Fibroblast of skin of scalp (primary cell): ENCODE data around the gene SIGLEC1.

Source experiments
- DNase-seq: peaks from one replicate; pipeline ENCODE4 v3.0.0-alpha.2; 2013

SIGLEC1 gene

DNA sequence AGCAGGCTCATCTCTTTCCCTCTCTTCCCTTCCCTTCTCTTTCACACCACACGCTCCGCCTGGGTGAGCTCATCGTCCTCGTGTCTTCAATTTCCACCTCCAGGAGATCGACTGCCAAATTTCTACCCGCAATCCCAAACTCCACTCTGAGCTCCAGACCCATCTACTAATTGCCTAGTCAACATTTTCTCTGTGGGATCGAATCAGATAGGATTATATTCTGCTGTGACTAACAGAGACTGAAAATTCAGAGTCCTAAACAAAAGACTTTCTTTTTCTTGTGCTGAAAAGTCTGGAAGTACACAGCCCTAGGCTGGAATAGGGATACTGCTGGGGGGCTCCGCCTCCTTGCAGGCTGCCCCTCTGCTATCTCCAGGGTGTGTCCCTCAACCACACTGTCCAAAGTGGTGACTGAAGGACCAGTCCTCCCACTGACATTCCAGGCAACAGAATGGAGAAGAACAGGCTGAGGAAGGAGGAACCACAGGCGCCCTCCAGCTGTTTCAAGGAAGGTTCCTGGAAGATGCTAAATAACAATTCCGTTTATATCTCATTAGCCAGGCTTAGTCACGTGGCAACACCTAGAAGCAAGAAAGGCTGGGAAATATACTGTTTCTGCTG is 15.1 kb upstream of the SIGLEC1 start:
- DNase-seq = peak; percentile 47

DNA sequence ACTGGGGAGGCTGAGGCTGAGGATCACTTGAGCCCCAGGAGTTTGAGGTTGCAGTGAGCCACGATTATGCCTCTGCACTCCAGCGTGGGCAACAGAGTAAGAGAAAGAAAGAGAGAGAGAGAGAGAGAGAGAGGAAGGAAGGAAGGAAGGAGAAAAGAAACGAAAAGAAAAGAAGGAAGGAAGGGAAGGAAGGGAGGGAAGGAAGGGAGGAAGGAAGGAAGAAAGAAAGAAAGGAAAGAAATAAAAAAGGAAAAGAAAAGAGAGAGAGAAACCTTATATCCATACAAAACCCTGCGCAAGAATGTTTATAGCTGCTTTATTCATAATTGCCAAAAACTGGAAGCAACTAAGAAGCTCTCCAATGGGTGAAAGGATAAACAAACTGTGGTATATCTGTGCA is 12.0 kb upstream of the SIGLEC1 start:
- no peak for DNase-seq

DNA sequence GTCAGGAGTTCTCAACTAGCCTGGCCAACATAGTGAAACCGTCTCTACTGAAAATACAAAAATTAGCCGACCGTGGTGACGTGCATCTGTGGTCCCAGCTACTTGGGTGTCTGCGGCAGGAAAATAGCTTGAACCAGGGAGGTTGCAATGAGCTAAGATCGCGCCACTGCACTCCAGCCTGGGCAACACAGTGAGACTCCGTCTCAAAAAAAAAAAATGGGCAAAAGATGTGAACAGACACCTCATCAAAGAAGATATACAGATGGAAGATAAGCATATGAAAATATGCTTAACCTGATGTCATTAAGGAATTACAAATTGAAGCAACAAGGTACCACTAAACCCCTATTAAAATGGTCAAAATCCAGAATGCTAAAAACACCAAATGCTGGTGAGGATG is 10.9 kb upstream of the SIGLEC1 start:
- DNase-seq = no peak

DNA sequence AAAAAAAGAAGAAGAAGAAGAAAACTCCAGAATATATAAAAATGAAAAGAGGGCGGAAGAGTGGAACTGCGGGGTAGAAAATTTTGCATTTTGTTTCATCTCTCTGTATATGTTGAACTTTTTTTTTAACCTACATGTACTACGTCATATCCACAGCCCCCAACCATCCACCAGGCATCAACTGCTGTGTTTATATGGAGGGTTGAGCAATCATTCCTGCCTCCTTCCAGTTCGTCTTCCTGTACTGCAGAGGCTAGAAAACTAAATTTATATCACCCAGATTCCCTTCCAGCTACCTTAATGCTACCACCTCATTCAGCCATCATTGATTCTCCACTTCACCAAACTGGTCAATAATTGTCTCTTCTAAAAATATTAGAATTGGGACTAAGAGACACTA is 9.5 kb upstream of the SIGLEC1 start:
- DNase-seq = no peak

DNA sequence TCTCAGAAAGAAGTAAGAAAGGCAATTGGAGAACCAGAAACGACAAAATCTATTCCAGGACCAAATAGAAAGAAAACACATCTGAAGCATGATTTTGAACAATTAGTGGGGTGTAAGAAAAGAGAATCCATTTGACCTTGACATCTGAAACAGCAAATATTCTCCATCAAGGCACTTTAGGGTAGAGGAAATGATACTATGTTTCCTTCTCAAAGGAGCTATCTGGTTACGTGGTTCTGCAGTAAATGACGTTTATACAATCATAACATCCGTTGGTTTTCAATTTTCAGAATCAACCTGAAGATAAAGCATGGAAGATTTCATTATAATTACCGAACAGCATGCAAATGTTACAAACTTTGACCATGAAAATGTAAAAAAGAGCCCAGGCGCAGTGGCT is 8.2 kb upstream of the SIGLEC1 start:
- no peak for DNase-seq

DNA sequence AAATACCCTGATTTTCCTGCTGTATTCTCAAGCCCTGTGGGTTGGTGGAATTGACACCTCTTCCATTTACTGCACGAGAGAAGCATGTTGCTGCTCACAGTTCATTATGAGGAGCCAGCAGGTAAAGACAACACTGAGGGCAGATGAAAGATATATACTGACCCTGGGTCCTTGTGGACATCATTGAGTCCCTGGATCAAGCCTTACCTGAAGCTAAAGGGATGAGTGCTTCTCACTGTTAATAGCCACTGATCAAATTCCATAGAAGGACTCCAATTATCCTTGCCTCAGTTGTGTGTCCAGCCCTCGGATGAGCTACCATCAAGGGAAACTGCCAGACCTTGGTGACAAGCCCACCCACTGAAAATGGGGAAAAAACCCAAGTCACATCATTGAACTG is 7.7 kb upstream of the SIGLEC1 start:
- no peak for DNase-seq

DNA sequence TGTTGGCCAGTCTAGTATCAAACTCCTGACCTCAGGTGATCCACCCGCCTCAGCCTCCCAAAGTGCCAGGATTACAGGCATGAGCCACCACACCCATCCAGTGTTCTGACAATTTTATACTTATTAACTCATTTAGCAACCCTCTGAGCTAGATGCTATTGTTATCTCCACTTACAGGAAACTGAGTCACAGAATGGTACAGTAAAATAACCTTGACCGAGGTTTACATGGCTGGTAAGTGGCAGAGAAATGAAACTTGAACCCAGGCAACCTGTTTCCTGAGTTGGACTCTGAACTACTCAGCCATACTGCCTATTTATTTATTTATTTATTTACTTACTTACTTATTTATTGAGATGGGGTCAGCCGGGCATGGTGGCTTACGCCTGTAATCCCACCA is 6.6 kb upstream of the SIGLEC1 start:
- no peak for DNase-seq

DNA sequence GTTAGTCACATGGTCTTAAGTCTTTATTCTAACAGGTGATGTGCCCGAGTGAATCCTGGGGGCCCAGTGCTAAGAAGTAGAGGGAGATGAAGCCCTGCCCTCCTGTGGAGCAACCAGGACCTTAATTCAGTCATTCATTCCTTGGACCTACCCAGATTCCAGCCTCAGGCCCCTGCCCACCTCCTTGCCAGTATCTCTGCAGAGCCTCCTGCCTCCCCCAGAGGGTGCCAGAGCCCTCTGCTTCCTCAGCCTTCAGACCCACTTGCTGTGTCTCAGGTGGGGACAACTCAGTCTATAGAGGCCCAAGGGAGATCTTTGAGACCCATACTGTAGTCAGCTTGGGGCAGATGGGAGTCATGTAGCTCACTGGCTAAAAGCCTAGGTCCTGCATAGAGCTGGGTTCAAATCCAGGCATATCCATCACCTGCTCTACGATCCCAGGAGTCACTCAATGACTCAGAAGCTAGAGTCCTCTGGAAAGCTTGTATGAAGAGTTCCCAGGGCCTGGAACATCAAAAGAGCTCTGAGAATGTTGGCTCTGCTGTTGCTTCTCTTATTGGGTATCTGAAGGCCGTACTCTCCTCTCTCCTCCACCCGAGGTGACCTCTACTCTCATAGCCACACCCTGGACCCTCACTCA is 3.9 kb upstream of the SIGLEC1 start:
- DNase-seq = peak; percentile 51

DNA sequence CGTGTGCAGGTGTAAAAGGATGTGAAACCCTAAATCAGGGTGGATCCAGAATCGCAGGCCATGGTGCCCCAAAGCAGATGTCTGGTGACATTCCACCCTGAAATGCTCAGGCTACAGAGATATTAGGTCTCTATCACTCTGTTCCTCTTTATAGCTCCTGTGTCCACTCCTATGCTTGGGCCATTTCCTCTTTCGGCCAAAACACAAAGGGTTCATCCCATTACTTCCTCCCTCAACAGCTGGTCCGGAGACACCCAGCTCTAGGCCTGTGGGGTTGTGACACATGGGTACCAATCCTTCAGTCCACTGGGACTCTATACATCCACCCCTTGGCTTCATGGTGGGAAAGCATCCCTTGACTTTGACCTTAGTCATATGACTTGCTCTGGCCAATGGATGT is 1.7 kb upstream of the SIGLEC1 start:
- no peak for DNase-seq

DNA sequence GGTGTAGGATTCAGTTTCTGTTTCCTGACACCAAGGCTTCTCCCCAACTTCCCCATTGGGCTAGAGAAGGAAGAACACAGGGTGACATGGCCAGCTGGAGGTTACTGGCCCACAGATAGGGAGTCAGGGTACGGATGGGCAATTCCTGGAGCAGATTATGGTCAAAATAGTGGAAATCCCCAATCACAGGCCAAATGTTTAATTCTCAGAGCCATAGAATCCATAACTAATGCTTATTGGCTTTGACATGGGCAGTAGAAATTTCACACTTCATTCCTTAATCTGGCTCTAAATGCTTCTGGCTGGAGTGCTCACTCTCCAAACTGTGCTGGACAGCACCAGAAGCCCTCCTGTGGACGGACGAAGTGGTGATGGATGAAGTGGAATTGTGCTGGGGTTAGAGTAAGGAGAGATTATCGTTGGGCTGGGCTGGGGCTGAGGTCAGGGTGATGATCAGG is 887 bp downstream of the SIGLEC1 start:
- no peak for DNase-seq

DNA sequence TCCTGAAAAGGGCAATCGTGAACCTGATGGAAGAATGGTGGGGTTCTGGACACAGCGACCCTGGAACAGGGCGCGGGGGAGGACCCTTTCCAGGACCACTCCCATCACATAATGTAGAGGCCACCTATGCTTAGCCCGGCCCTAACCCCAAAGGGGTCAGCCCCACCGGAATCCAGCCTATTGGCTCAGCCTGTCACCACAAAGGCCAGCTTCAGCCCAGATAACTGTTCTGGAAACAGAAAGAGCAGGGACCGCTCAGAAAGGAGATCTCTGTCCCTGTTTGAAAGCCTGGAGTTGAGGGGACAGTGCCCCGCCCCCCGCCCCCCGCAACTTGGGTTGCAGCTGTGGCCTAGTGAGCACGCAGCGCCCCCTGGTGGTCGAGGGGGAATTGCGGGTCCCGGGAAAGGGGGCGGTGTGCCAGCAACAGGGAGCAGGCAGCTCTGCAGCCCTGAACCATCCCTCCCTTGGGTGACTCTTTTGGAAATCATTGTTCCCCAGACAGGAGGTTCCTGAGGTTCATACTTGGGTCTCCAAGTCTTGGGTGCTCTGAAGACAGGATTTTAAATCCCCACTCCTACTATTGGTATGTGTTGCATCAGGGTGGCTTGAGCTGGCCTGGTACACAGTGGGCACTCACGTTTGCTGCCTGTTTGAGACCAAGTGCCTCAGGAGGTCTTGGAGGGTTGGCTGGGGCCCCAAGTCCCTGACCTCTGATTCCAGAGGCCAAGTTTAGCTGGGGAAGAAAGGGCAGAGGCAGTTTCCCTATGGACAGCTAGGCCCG is 1.5 kb downstream of the SIGLEC1 start:
- DNase-seq = peak; percentile 62

DNA sequence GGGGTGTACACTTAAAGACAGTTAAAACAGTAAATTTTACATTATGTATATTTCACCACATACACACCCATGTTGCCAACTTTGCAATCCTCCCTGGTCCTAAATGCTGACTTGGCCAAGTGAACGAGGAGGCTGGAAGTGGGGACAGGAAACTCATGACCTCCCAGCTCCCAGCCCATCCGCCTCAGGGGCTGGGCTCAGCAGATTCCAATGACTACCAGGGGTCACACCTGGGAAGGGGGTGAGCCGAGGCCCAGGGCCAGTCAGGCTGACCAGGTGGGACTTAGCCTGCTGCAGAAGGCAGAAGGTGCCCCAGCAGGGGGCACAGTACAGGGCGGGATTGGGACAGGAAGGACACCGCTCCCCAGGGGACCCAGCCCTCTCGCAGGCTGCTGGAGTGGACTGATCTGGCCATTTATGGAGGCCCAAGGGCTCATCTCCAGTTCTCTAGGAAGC is 2.4 kb downstream of the SIGLEC1 start:
- DNase-seq = no peak

DNA sequence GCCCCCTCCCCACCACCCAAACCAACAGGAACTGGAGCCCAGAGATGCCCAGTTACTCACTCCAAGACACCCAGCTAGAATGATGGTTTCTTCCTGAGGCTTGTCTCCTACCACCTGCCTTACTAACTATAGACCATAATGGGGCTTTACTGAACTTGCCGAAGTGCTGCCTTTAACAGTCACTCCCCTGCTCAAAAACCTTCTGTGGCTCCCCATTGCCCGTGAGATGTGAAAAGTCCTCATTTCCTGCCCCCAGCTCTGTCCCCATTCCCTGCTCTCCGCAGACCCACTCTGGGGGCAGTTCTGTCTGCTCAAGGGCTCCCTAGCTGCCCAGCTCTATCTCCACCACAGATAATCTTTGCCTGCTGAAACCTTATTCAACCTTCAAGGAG is 4.9 kb downstream of the SIGLEC1 start:
- DNase-seq = no peak

DNA sequence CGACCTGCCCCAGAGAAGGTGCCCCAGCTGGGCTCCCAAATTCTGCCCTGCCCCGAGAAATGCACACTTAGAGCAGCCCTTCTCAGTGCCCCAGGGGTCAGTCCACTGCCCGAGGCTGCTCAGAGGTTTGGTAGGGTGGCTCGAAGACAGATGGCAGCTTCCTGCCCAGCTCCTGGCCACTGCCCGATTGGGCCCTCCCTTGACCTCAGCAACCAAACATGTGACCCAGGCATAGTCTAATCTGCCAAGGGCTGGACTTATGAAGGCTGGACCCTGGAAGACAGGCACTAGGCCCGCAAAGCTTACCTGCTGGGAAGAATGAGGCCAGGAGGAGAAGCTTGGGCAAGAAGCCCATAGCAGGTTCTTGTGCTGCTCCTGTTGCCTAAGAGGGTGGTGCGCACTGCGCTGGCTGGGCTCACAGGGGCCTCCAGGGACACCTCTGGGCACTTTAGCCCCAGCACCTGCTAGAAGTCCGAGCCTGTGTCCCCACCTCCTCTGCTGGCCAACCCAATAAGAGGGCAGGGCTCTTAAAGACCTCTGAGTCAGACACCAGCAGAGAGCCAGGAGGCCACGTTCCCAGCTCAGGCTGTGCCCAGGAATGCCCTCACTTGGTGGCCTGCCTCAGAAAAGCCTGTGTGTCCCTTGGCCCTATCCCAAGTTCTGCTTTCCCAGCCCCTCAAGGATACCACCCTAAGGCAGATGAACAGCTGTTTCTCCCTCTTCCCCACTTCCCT is 5.5 kb downstream of the SIGLEC1 start:
- peak; percentile 23 for DNase-seq

DNA sequence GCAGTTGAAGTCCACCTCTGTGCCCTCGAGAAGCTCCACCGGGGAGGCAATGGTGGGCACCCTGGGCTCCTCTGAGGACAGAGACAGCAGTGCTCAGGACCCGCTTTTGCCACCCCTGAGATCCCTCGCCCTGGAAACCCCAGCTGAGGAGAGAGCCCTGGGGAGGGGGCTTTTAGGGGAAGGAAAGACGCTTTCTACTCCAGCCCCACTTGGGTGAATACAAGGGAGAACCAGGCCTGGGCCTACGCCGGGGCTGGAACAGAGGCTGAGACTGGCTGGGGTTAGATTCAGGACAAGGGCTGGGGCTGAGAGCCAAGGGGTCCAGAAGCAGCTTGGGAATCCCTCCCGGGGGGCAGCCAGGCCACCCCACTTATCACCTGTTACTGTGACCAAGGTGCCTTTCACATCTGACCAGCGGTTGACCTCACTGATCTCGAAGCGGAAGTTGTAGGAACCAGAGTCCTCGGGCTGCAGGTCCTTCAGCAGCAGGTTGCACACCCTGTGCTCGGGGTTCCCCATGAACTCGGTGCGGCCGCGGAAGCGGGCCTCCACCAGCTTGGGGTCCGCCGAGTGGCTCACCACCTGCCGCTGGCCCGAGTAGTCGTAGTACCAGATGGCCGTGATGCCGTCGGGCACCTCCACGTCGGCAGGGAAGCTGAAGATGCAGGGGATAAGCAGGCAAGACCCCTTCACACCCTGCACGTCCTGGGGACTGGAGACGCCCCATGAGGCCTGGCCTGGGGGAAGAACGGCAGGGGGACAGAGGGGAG is 6.2 kb downstream of the SIGLEC1 start:
- no peak for DNase-seq

DNA sequence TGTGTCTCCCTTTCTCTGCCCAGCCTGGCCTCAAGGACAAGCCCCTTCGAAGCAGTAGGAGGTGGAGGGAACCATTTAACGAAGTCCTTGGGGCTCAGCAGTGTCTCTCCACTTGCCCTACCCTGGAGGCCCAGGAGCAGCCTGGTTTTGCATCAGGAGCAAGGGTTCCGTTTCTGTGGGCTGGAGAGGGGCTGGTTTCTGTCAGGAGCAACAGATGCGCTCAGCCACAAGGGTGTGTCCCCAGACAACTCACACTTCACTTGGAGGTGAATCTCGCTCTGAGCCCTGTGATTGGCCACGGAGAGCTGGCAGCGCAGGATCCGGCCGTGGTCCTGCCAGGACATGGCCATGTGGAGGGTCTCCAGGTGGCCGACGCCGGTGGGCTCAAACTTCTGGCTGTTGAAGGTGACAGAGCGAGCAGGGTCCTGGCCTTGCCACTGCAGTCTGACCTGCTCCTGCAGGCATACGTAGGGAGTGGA is 6.9 kb downstream of the SIGLEC1 start:
- no peak for DNase-seq

DNA sequence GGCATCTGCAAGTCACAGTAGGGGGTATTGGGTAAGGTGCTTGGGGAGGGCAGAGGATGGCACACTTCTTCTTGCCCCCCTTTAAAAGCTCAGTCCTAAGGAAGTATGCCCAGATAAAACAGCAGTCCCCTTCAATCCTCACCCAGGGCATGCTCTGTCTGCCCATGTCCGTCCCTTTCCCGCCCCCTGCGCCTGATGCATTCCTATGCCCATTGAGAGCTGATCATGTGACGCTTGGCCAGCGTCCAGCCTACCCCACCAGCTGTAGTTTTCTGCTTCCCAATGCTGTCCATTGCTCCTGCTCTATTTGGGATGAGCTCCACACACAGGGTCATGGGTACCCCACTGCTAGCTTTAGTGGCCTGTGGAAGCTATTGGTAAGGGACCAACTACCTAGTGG is 8.3 kb downstream of the SIGLEC1 start:
- DNase-seq = no peak

DNA sequence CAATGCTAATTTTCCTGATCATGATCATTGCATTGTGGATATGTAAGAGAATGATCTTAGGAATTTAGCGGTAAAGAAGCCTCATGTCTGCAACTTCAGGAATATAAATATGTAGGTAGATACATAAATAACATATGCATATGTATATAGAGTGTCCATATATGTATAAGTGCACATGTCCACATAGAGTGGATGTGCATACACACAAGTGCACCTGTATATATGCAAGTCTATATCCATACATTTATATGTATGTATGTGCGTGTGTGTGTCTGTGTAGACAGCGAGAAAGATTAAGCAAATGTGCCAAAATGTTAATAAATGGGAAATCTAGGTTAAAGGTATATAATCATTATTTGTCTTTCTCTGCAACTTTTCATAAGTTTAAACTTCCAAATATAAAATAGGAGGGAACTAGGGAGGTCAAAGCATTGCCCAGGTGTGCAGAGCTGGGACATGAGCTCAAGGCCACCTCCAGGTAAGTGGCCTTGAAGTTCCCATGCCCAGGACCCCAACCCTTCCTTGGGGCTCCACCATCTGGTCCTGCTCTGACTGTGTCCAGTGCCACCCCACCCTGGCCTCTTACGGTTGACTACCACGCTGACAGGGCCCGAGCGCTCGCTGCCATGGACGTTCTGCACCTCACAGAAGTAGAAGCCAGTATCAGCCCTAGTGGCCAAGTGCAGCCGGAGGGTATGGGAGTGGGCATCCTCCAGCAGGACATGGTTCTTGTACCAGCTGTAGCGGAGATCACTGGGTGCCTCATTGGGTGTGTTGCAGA is 9.6 kb downstream of the SIGLEC1 start:
- no peak for DNase-seq

DNA sequence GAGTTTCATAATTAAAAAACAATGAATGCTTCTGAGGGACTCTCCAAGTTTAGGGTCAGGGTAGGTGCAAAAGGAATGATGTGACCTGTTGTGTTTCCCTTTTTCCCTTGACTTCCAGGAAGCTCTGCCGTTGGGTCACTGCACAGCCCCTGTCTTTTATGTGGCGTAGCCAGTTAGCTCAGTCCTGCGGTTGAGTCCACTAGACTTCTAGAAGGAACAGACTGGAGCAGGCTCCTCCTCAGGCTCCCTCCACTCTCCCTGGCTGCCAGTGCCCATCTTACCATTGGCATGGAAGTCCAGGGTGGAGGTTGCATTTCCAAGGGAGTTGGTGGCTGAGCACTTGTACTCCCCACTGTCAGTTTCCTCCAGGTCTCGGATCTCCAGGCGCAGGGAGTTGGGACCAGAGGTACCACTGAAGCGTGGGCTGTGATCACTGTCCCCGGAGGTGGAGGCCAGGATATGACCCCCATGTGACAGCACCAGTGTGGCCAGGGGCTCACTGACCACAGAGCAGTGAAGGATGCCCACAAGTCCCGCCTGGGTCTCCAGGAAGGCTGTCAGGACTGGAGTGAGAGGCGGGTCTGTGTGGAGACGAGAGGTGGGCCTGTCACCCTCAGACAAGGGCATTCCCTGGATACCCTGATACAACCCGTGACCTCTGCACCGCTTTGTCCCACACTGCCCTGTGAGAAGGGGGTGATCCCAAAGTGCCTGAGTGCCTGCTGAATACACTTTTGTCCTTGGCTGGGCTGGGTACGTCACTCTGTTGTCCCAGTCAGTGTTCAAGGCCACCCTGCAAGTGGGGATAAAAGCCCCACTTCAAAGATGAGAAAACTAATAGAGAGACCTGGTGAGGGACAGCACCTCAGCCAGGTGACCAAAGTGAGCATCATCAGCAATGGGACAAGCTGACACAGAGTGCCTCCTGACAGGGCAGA is 11.1 kb downstream of the SIGLEC1 start:
- no peak for DNase-seq

DNA sequence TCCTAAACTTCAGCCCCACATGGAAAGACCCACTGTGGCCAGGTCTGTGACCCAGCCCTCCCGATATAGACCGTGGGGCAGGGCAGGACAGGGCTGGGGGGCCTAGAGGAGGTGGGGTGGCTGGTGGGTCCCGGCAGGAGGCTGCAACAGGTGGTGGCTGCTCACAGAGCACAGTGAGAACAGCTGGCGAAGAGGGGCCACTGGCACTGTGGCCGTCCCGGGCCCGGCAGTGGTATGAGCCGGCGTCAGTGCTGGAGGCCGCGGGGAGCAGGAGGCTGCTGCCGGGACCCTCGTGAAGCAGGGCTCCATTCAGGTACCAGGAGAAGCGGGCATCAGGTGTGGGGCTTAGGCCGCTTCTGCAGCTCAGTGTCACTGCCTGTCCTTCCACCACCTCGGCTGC is 13.4 kb downstream of the SIGLEC1 start:
- no peak for DNase-seq
